GM12891 (cell line): ENCODE measurements around the gene RAP1GAP.

Source experiments
- PAX5 ChIP-seq: IDR thresholded peaks from 2 replicates; pipeline ENCODE4 v1.6.1; 2011; ENCODE audit warnings: low read length, moderate library complexity, mild to moderate bottlenecking; ENCODE audit not compliant: insufficient read depth, severe bottlenecking
- POLR2A ChIP-seq: IDR thresholded peaks from 2 replicates; pipeline ENCODE4 v1.6.1; 2011; ENCODE audit warnings: low read depth, low read length, control low read depth
- POLR2AphosphoS5 ChIP-seq: IDR thresholded peaks from 2 replicates; pipeline ENCODE4 v1.6.1; 2011; ENCODE audit warnings: low read depth, low read length, control low read depth
- POU2F2 ChIP-seq: IDR thresholded peaks from 2 replicates; pipeline ENCODE4 v1.6.1; 2011; ENCODE audit warnings: low read depth, mild to moderate bottlenecking, control low read depth, low read length, moderate library complexity
- SPI1 ChIP-seq: IDR thresholded peaks from 2 replicates; pipeline ENCODE4 v1.6.1; 2011; ENCODE audit warnings: low read depth, low read length, control low read depth

GRCh38 chr1:21621051-21621450 is 48.1 kb downstream of the RAP1GAP start:
- TF ChIP-seq POLR2AphosphoS5 (no peak), PAX5 (no peak), SPI1 (no peak), POLR2A (no peak), POU2F2 (no peak)
